ENCODE measurements around the gene PPA2.

The PPA2 gene

DNA sequence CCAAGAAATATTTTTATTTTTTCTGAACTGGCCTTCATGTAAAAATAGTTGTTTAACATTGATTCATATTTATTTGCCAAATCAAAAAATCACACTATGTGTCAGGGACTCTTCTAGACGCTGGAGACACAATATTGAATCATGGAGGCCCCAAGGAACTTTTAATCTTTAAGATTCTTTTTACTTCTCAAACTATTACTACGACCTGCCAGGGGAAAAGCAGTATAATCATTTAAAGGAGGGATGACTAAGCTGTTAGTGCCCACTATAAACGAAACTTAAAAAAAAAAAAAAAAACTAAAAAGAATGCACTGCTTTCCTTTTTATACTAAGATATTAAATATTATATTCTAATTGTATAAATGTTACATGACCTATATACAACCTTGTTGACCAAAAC, 84.7 kb downstream of the PPA2 start:
- DNase-seq (ENCODE audit: low spot score) = no peak

DNA sequence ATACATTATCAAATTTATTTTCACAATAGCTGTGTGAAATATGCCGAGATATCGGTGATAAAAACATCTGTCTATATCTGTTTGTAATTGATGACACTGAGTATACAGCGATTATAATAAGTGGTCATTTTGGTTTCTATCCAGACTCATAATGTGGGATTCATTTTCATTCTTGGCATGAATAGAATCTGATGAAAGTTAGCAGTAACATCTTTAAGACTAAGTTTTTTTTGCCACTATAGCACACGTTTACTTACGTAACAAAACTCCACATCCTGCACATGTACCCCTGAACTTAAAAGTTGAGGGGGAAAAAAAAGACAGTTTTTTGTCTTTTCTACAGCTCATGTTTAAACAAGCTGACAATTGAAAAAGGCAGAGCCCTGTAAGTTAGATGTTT, 86.4 kb downstream of the PPA2 start:
- no peak for DNase-seq (ENCODE audit: low spot score)

DNA sequence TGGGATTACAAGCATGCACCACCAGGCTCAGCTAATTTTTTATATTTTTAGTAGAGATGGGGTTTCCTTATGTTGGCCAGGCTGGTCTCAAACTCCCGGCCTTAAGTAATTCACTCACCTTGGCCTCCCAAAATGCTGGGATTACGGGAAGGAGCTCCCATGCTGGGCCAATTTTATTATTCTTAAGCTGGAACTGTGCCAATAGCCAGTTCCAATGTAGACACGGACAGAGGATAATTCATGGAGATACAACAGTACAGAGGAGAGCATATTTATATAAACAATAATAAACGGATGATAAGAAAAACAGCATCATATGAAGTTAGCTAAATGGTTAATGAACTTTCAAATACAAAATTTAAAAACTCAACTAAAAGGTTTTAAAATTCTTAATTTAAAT, 87.8 kb downstream of the PPA2 start:
- DNase-seq (ENCODE audit: low spot score) = no peak

DNA sequence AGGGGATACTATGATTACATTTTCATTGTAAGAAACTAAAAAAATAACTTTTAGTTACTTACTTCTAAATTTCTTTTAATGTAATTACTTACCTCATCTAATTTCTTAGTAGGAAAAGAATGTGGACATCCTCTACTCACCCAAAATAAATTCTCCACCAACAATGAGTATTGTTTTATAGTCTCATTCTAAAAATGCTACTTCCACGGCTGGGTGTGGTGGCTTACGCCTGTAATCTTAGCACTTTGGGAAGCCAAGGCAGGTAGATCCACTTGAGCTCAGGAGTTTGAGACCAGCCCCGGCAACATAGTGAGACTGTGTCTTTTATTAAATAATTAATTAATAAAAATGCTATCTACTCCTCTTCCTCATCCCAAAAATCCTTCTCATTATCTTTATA, 99.8 kb downstream of the PPA2 start:
- DNase-seq (ENCODE audit: low spot score) = no peak

DNA sequence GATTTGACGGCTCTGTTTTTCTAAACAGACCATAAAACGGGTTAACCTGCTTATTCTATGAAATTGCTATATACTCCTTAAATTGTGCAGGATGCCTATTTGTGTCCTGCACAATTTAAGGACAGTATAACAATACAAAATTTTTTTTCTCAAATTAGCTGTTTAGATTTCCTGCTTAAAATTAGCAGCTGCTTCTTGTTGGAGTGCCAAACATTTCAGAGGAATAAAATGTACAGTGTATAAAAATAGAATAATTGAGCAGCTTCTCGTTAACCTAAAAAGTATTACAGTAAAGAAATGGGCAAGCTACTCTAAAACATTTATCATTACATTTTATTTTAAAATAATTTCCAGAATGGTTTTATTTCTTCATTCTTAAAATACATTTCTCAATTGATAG, 100.5 kb downstream of the PPA2 start:
- DNase-seq (ENCODE audit: low spot score) = no peak

DNA sequence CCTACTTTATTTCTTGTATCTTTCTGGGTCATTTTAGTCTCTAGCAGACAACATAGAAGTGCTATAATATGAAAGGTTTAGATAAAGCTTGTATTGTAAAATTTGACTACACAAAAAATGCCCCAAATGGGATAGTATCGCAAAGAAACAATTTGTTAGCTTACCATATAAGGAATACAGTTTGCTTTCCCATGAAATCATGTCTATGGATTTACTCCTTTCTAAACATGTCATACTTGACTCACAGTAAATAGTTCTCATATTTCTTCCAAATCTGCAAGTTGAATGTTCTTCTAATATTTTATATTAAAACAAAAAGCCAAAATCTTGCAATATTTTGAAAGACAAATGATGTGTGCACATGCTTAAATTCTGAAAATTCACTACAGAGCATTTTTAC, 103.9 kb downstream of the PPA2 start:
- no peak for DNase-seq (ENCODE audit: low spot score)

- no peak for DNase-seq (ENCODE audit: low spot score)
These were observed 112.8 kb downstream of the PPA2 start for GRCh38 chr4:105361053-105361452.

- DNase-seq (ENCODE audit: low spot score) = peak; percentile 7
These were observed 116.4 kb downstream of the PPA2 start for GRCh38 chr4:105357258-105357980.

DNA sequence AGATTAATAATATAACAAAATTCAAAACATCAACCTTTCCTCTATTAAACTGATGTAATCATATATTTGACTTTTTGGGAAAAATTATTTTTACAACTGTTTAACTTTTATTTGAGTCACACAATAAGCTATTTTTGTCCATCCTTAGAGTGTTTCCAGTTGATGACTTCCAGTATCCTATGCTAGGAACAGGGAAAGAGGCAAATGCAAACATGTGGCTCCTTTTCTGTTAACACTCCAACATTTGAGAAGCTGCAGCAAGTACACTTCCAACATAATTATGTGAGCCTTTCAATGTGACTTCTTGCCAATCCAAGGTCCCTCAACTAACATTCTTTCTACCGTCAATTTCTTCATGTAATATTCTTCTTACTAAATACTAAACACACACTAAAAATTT, 117.7 kb downstream of the PPA2 start:
- DNase-seq (ENCODE audit: low spot score) = no peak

DNA sequence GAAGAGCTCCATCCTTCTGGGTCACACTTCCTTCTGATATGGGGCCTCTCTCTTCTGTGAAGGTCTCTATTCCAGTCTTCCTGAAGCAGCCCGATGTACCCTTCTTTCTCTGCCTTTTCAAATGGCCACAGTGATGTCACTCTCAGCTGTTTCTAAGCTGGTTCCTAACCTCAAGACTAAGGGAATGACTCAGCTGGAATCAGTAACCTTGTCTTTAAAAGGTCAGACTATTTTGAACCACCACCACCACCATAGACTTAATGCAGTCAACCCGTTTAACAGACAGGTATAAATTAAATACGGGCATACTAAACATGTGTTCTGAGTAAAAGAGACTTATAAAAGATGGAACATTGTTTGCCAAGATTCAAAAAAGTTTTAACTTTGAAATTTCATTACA, 121.0 kb downstream of the PPA2 start:
- DNase-seq (ENCODE audit: low spot score) = no peak

DNA sequence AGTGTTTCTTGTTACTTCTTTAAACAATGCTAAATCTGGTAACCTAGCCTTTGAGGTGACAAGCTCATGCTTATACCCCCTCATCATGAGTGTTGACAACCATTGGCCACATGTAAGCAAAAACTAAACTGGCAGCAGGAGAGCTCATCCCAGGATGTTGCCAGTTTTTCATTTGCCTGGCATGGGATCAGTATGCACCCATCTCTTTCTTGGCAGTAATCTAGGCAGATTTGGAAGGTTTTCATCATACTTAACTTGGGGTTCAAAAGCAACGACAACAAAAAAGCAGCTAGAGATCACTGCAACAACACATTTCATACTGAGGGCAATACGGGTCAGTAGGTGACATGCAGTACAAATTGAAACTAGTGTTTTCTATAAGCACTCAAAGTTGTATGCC, 122.0 kb downstream of the PPA2 start:
- no peak for DNase-seq (ENCODE audit: low spot score)

GRCh38 chr4:105350859-105351490, 122.9 kb downstream of the PPA2 start:
- no peak for DNase-seq (ENCODE audit: low spot score)

DNA sequence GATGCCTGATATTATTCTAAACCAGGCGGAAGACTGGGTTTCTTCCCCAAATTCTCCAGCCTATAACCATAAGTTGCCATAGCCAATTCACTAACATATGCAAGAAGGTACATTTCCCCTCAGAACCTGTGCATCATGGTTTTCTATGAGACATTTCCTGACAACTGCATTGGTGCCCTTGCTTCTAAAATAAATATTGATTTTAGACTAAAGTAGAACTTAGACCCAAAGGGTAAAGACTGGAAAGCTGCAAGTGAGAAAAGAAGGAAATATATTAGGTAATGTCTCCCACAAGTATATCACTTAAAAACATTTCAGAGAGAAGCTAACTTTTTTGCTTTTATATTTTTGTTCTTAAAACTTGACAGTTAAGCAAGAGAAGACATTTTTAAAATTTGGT, 125.1 kb downstream of the PPA2 start:
- DNase-seq (ENCODE audit: low spot score) = no peak

GRCh38 chr4:105346869-105347268, 127.0 kb downstream of the PPA2 start:
- no peak for DNase-seq (ENCODE audit: low spot score)

DNA sequence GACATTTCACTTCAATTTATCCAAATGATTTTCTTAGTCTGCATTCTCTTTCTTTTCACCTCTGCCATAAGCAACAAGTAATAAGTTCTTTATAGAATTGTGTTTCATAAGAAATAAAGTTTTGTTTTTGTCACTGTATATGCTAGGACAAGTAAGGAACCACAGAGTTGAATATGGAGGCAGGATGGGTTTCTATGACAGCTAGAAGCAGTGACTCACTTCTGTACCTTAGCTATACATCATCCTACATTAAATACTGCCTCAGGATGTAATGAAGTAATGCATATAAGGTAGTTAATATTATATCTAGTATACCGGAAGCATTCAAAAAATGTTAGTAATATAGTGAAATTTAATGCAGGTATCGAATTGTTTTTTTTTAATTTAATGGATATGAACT, 128.0 kb downstream of the PPA2 start:
- DNase-seq (ENCODE audit: low spot score) = no peak

GRCh38 chr4:105345358-105345757, 128.5 kb downstream of the PPA2 start:
- DNase-seq (ENCODE audit: low spot score) = no peak

DNA sequence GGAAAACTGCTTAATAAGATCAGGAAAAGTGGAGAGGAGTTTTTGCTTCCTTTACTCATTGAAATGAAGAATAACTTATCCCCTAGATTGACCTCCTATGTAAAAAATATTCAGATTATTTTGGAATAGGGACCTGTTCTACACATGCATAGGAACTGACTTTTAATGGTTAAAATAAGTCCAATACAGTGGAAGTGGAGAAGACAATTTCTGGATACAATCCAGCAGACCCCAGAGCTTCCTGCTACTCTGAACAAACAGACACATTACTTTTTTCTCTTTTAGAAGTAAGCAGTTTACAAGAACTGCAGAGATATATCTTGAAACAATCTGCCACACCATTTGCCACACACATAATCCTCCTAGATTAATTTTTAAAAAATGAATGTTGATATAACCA, 129.7 kb downstream of the PPA2 start:
- no peak for DNase-seq (ENCODE audit: low spot score)

DNA sequence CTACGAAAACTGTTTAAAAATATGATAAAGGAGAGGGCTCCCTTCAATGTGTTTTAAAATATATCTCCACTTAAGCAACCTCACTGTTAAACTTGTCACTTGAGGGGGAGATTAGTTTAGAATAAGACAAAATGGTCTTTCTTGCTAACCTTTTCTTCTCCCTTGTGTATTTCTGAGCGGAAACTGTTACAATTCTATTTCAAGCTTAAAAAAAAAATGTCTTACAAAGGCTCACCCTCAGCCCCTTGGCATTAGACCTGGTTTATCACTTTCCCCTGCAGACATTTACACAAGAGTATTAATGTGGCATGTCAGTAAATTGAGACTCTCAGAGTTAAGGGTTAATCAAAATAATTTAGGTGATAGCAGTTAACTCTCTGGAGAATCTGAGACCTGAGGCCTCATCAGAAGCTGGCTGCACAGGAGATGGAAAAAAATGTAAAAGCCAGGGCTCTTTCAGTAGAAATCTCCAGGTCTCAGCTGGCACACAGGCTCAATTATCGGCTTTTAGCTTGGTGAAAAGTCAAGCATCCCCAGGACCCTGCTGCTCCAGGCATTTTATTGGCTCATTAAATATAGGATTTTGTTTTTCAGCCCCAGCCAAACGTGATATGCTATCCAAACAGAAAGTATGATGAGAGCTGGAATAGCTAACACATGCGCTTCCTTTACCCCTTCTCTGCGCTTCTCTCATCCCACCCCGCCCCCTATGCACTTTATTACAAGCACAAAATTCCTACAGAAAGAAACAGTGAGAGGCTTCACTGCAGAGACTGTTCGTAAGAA, 130.5 kb downstream of the PPA2 start:
- no peak for DNase-seq (ENCODE audit: low spot score)

GRCh38 chr4:105329081-105329480, 144.8 kb downstream of the PPA2 start:
- no peak for DNase-seq (ENCODE audit: low spot score)

GRCh38 chr4:105327956-105328355, 145.9 kb downstream of the PPA2 start:
- no peak for DNase-seq (ENCODE audit: low spot score)

DNA sequence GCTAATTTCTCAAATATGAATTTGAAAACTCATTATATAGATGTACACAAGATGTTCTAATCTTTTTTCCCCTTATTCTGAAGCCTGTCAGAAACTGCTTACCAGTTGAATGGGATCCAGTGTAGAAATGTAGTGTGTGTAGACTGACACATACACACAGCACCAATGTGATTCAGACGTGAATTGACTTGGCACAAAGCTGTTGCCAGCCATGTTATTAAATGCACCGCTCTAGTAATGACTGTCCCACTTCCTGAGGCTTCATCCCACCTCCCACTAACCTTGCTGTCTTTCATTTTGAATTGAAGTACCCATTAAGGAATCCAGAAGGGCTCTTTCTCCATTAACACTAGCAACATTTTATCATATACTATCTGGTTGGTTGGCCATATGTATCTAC, 146.6 kb downstream of the PPA2 start:
- DNase-seq (ENCODE audit: low spot score) = no peak

All from globus pallidus (tissue), 1 donor.